Heart right ventricle (tissue), 16 donors: Measurements from ENCODE around the gene ANLN. TPM values are rescaled to one million over a fixed set of nuclear protein-coding genes. Genes with fewer than 3 reads are reported as not detected.

Experiments used
- ATAC-seq, 8 donors: fragments of 200-7000 bp; cut with Tn5 transposase; one replicate each; pipeline ENCODE4 v1.9.1; 2020; ENCODE audit warnings: mild to moderate bottlenecking in 8 of 8, moderate library complexity in 8 of 8, moderate number of reproducible peaks in 1 of 8
- DNase-seq, 2 donors: peaks; one replicate each; pipeline ENCODE4 v3.0.0-alpha.2; 2020
- H3K27ac ChIP-seq, 10 donors: fragments of 200-600 bp; sonication (generic) in 2 of 10; one replicate each; pipeline versions ENCODE4 v1.5.0 to v1.8.0; 2020 to 2022; ENCODE audit warnings: mild to moderate bottlenecking in 3 of 10
- H3K27me3 ChIP-seq, 7 donors: fragments of 200-600 bp; one replicate each; pipeline ENCODE4 v1.8.0; 2021 to 2022; ENCODE audit warnings: mild to moderate bottlenecking in 2 of 7
- H3K36me3 ChIP-seq, 9 donors: fragments of 200-600 bp; sonication (generic) in 1 of 9; one replicate each; pipeline versions ENCODE4 v1.5.0 to v1.8.0; 2020 to 2022; ENCODE audit warnings: mild to moderate bottlenecking in 2 of 9
- H3K4me1 ChIP-seq, 9 donors: fragments of 200-600 bp; sonication (generic) in 1 of 9; one replicate each; pipeline versions ENCODE4 v1.5.0 to v1.8.0; 2020 to 2022; ENCODE audit warnings: mild to moderate bottlenecking in 4 of 9
- H3K4me3 ChIP-seq, 10 donors: fragments of 200-600 bp; sonication (generic) in 2 of 10; one replicate each; pipeline versions ENCODE4 v1.5.0 to v1.8.0; 2020 to 2022; ENCODE audit warnings: mild to moderate bottlenecking in 7 of 10, moderate library complexity in 2 of 10
- H3K9me3 ChIP-seq, 11 donors: fragments of 200-600 bp in 10 of 11; sonication (generic) in 2 of 11; one replicate each; pipeline versions ENCODE4 v1.5.0 to v1.8.0; 2013 to 2022; ENCODE audit warnings: mild to moderate bottlenecking in 2 of 11, control low read depth in 1 of 11, moderate library complexity in 1 of 11
- WGBS, 2 donors: extraction: QIAGEN DNeasy Blood & Tissue Kit; methylation state at CpG; one replicate each; pipeline ENCODE4 v1.1.7; 2013; ENCODE audit warnings: inconsistent platforms in 1 of 2; 5-methylcytosine and 5-hydroxymethylcytosine counted together
- intact Hi-C, 10 donors: fragments of 100-400 bp; cut with DNase I; formaldehyde crosslinking; loops; one replicate each; pipeline versions ENCODE4 v1.11.1 to v1.14.2; 2022
- polyA plus RNA-seq, 2 donors: library from polyadenylated mRNA; stranded (reverse); fragments of 200-250 nt; gene quantifications; one replicate each; pipeline ENCODE4 v1.2.3, GENCODE V29; 2013
- total RNA-seq, 10 donors: library from RNA; stranded (reverse); fragmentation: NEBNext Ultra II Directional in 3 of 10; extraction: Animal tissue kit (Norgen Biotek cat#: 25700) in 3 of 10; gene quantifications; one replicate each; pipeline versions ENCODE4 v1.2.1 to v1.2.4, GENCODE V29; 2021 to 2023
- TF ChIP-seq, protein P1 (sequence below), 9 donors: fragments of 200-600 bp; sonication (generic) in 2 of 9; IDR thresholded peaks; one replicate each; pipeline versions ENCODE4 v1.5.0 to v1.8.0; 2021 to 2022; ENCODE audit warnings: antibody characterized with exemption in 9 of 9, mild to moderate bottlenecking in 5 of 9, moderate library complexity in 1 of 9
- donor health status: Arrhythmogenic right ventricular cardiomyopathy.
- donor health status: ischemic (EF 13 %, LVEDD 7.1; RV severe dilation, severe dysfunction).
- donor health status: healthy with polysubstance abuse.
- donor health status: DM: no; HTN: yes; CAD: no.
- donor health status: DM: no; HTN: no; CAD: no.
- donor health status: ischemic (EF 25% LVEDD 6.9; RV normal size, moderate dysfunction).
- donor health status: ischemic (EF 25% LVEDD 5.7; RV mildly dilated, moderate dysfunction).
- donor health status: healthy.
- donor health status: DM: yes; HTN: yes; CAD: no.
- donor health status: Ischemic cardiomyopathy.
- donor health status: ischemic (EF 35%, LVEDD 5.7; RV mildly dilated, moderate dysfunction).
- donor health status: nonischemic (EF 11% LVEDD 7.7; RV severe dilation, severe dysfunction).
- donor health status: DM: yes; HTN: yes; CAD: no.
- donor health status: PGD.
- donor health status: ischemic (EF 29% LVEDD 5.4; RV normal size, mild dysfunction).
- donor health status: nonischemic (EF 23%, LVEDD 6.1; RV moderate dilation, normal function).

Gene ANLN
- total and polyA plus RNA-seq, 12 donors, result 0.38 to 13.4 (median 1.9) TPM

GRCh38 chr7:36453769-36454168 is 64.1 kb downstream of the ANLN start:
- H3K36me3 ChIP-seq, result peaks cover 0 to 50% (median 0%) of the 10 kb centered on the region in 9 donors
- TF ChIP-seq, protein P1, sequence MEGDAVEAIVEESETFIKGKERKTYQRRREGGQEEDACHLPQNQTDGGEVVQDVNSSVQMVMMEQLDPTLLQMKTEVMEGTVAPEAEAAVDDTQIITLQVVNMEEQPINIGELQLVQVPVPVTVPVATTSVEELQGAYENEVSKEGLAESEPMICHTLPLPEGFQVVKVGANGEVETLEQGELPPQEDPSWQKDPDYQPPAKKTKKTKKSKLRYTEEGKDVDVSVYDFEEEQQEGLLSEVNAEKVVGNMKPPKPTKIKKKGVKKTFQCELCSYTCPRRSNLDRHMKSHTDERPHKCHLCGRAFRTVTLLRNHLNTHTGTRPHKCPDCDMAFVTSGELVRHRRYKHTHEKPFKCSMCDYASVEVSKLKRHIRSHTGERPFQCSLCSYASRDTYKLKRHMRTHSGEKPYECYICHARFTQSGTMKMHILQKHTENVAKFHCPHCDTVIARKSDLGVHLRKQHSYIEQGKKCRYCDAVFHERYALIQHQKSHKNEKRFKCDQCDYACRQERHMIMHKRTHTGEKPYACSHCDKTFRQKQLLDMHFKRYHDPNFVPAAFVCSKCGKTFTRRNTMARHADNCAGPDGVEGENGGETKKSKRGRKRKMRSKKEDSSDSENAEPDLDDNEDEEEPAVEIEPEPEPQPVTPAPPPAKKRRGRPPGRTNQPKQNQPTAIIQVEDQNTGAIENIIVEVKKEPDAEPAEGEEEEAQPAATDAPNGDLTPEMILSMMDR (IDR thresholded peaks at IDR 0.05), result no peak
- H3K4me3 ChIP-seq, result no peak overlapping the region
- H3K4me1 ChIP-seq, result no peaks in the 10 kb centered on the region
- intact Hi-C loops, result no loop called here
- ATAC-seq, result no peak
- no peak for DNase-seq
- H3K9me3 ChIP-seq, result no peaks in the 10 kb centered on the region
- no peaks in the 10 kb centered on the region for H3K27me3 ChIP-seq
- no peak overlapping the region for H3K27ac ChIP-seq

DNA sequence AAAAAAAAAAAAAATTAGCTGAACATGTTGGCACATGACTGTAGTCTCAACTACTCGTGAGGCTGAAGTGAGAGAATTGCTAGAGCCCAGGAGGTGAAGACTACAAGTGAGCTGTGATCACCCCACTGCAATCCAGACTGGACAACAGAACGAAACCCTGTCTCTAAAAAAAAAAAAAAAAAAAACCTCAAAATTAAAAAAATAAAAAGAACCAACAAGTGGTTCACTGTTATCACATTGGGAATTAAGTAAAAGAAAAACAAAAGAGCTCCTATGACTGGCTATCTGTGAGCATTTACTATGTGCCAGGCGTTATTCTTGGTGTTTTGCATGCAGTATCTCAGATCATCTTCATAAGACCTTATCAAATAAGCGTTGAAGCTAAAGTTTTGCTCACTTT is 66.0 kb downstream of the ANLN start:
- ATAC-seq, result no peak
- Histone ChIP-seq H3K4me1 (no peaks in the 10 kb centered on the region), H3K27me3 (no peaks in the 10 kb centered on the region), H3K9me3 (no peaks in the 10 kb centered on the region), H3K36me3 (peaks cover 0 to 36% (median 0%) of the 10 kb centered on the region in 9 donors), H3K27ac (no peak overlapping the region), H3K4me3 (no peak overlapping the region)
- WGBS, 2 donors, result 94 to 96% methylated on average over 4 of the region's 4 CpGs
- no peak for DNase-seq
- TF ChIP-seq, protein P1 (IDR thresholded peaks at IDR 0.05), result no peak
- intact Hi-C loops, result no loop called here

DNA sequence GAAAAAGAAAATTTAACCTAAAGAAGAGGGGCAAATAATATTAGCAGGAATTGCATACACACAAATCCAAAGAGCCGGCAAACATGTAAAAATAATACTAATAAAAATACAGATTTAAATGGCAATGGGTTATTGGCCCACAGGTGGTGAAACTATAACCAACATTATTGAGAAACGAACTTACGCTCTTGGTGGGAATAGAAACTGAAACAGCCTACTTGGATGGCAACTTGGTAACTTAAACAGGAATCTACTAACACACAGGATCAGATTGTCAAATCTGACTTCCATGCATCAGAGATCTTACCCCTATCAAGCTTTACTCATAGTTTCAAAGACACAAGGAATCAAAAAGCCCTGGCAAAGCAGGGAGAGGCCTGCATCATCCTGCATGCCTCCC is 66.5 kb downstream of the ANLN start:
- H3K4me3 ChIP-seq, result no peak overlapping the region
- no peak for DNase-seq
- 95 to 96% methylated on average over 3 of the region's 3 CpGs for WGBS, 2 donors
- TF ChIP-seq, protein P1 (IDR thresholded peaks at IDR 0.05), result no peak
- H3K4me1 ChIP-seq, result no peaks in the 10 kb centered on the region
- no peaks in the 10 kb centered on the region for H3K27me3 ChIP-seq
- intact Hi-C loops, result no loop called here
- no peaks in the 10 kb centered on the region for H3K9me3 ChIP-seq
- H3K27ac ChIP-seq, result no peak overlapping the region
- H3K36me3 ChIP-seq, result peaks cover 0 to 31% (median 0%) of the 10 kb centered on the region in 9 donors
- ATAC-seq, result no peak

DNA sequence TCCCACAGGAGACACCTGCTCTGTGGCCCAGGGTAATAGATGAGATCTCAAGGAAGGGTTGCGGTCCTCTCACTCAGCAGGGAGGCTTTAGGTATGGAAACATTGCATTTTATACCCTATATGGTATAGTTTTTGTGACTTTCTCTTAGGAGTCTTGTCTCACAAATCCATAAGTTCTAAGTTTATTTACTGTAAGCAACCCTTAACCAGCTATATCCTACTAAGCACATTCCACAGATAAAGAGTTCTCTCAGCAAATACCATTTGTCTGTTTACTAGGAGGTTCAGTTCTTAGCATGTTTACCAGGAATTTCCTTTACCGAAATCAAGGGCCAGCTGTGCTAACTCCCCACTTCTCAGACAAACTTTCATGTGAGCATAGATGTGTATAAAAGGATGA is 66.9 kb downstream of the ANLN start:
- no peaks in the 10 kb centered on the region for H3K27me3 ChIP-seq
- H3K4me1 ChIP-seq, result no peaks in the 10 kb centered on the region
- DNase-seq (no peak), ATAC-seq (no peak)
- H3K27ac ChIP-seq, result no peak overlapping the region
- intact Hi-C loops, result no loop called here
- 87 to 99% methylated on average over 2 of the region's 2 CpGs for WGBS, 2 donors
- TF ChIP-seq, protein P1 (IDR thresholded peaks at IDR 0.05), result no peak
- no peaks in the 10 kb centered on the region for H3K9me3 ChIP-seq
- peaks cover 0 to 27% (median 0%) of the 10 kb centered on the region in 9 donors for H3K36me3 ChIP-seq
- no peak overlapping the region for H3K4me3 ChIP-seq
